ENCODE data around the gene CCDC85C.

CCDC85C gene

GRCh38 chr14:99605299-99605961 lies 1.4 kb upstream of the CCDC85C start:
- peak; percentile 54 for DNase-seq (ENCODE audit: low read depth)

GRCh38 chr14:99604766-99605298 lies 825 bp upstream of the CCDC85C start:
- DNase-seq (ENCODE audit: low read depth): no peak

GRCh38 chr14:99604278-99604765 lies 315 bp upstream of the CCDC85C start:
- peak; percentile 94 for DNase-seq (ENCODE audit: low read depth)

GRCh38 chr14:99602788-99603415 lies 1.1 kb downstream of the CCDC85C start:
- DNase-seq (ENCODE audit: low read depth): no peak

- no peak for DNase-seq (ENCODE audit: low read depth)
These were observed 1.8 kb downstream of the CCDC85C start for GRCh38 chr14:99602054-99602787.

- no peak for DNase-seq (ENCODE audit: low read depth)
These were observed 2.6 kb downstream of the CCDC85C start for GRCh38 chr14:99601361-99601831.

GRCh38 chr14:99600232-99600888 lies 3.6 kb downstream of the CCDC85C start:
- DNase-seq (ENCODE audit: low read depth): no peak

- no peak for DNase-seq (ENCODE audit: low read depth)
These were observed 4.6 kb downstream of the CCDC85C start for GRCh38 chr14:99599393-99599792.

- DNase-seq (ENCODE audit: low read depth): no peak
These were observed 5.2 kb downstream of the CCDC85C start for GRCh38 chr14:99598774-99599173.

- no peak for DNase-seq (ENCODE audit: low read depth)
These were observed 6.0 kb downstream of the CCDC85C start for GRCh38 chr14:99597911-99598600.

GRCh38 chr14:99596772-99597171 lies 7.2 kb downstream of the CCDC85C start:
- no peak for DNase-seq (ENCODE audit: low read depth)

- DNase-seq (ENCODE audit: low read depth): no peak
These were observed 7.9 kb downstream of the CCDC85C start for GRCh38 chr14:99596071-99596627.

- DNase-seq (ENCODE audit: low read depth): no peak
These were observed 8.5 kb downstream of the CCDC85C start for GRCh38 chr14:99595524-99595923.

GRCh38 chr14:99595034-99595433 lies 9.0 kb downstream of the CCDC85C start:
- no peak for DNase-seq (ENCODE audit: low read depth)

GRCh38 chr14:99593971-99594841 lies 9.8 kb downstream of the CCDC85C start:
- DNase-seq (ENCODE audit: low read depth): no peak

- DNase-seq (ENCODE audit: low read depth): no peak
These were observed 10.9 kb downstream of the CCDC85C start for GRCh38 chr14:99592933-99593753.

- DNase-seq (ENCODE audit: low read depth): no peak
These were observed 11.6 kb downstream of the CCDC85C start for GRCh38 chr14:99592394-99592793.

GRCh38 chr14:99590746-99591555 lies 13.1 kb downstream of the CCDC85C start:
- peak; percentile 51 for DNase-seq (ENCODE audit: low read depth)

Data from iris pigment epithelial cell (primary cell).